ENCODE measurements around the gene CETP. TPM values are rescaled to one million over a fixed set of nuclear protein-coding genes. Genes with fewer than 3 reads are reported as not detected.

Gene CETP
- total RNA-seq, 2 donors from 2014 or later: not detected

GRCh38 chr16:57019746-57020145 is 58.0 kb downstream of the CETP start:
- peaks cover 14% of the 10 kb centered on the region for H3K36me3 ChIP-seq
- no peaks in the 10 kb centered on the region for H3K4me1 ChIP-seq (ENCODE audit: control insufficient read depth in 1 of 2, low read depth in 2 of 2)
- no peak overlapping the region for H3K4me3 ChIP-seq
- no peak overlapping the region for H3K27ac ChIP-seq
- ATAC-seq (ENCODE audit: insufficient number of reproducible peaks, low FRiP score, low read depth) (no peak), DNase-seq (ENCODE audit: low spot score) (no peak)
- no peaks in the 10 kb centered on the region for H3K9me3 ChIP-seq
- no peak for TF ChIP-seq CTCF (IDR thresholded peaks at IDR 0.05)
- H3K27me3 ChIP-seq (replicated peaks; ENCODE audit: insufficient read depth): no peaks in the 10 kb centered on the region

- TF ChIP-seq CTCF (IDR thresholded peaks at IDR 0.05): no peak
- peaks cover 18% of the 10 kb centered on the region for H3K36me3 ChIP-seq
- no peak for ATAC-seq (ENCODE audit: insufficient number of reproducible peaks, low FRiP score, low read depth)
- H3K27ac ChIP-seq: no peak overlapping the region
- H3K4me3 ChIP-seq: no peak overlapping the region
- DNase-seq (ENCODE audit: low spot score): no peak
- no peaks in the 10 kb centered on the region for H3K4me1 ChIP-seq (ENCODE audit: control insufficient read depth in 1 of 2, low read depth in 2 of 2)
- no peaks in the 10 kb centered on the region for H3K9me3 ChIP-seq
- H3K27me3 ChIP-seq (replicated peaks; ENCODE audit: insufficient read depth): no peaks in the 10 kb centered on the region
Observed at GRCh38 chr16:57020651-57021050, 58.9 kb downstream of the CETP start.

GRCh38 chr16:57021757-57022156 is 60.0 kb downstream of the CETP start:
- TF ChIP-seq CTCF (IDR thresholded peaks at IDR 0.05): no peak
- no peak for ATAC-seq (ENCODE audit: insufficient number of reproducible peaks, low FRiP score, low read depth)
- H3K27me3 ChIP-seq (replicated peaks; ENCODE audit: insufficient read depth): no peaks in the 10 kb centered on the region
- H3K4me1 ChIP-seq (ENCODE audit: control insufficient read depth in 1 of 2, low read depth in 2 of 2): no peaks in the 10 kb centered on the region
- H3K9me3 ChIP-seq: no peaks in the 10 kb centered on the region
- H3K4me3 ChIP-seq: no peak overlapping the region
- no peak for DNase-seq (ENCODE audit: low spot score)
- H3K27ac ChIP-seq: no peak overlapping the region
- H3K36me3 ChIP-seq: peaks cover 18% of the 10 kb centered on the region

GRCh38 chr16:57022445-57022844 is 60.7 kb downstream of the CETP start:
- Histone ChIP-seq H3K36me3 (peaks cover 18% of the 10 kb centered on the region), H3K4me3 (no peak overlapping the region), H3K9me3 (no peaks in the 10 kb centered on the region), H3K27me3 (replicated peaks; ENCODE audit: insufficient read depth) (no peaks in the 10 kb centered on the region), H3K4me1 (ENCODE audit: control insufficient read depth in 1 of 2, low read depth in 2 of 2) (no peaks in the 10 kb centered on the region), H3K27ac (no peak overlapping the region)
- ATAC-seq (ENCODE audit: insufficient number of reproducible peaks, low FRiP score, low read depth) (no peak), DNase-seq (ENCODE audit: low spot score) (no peak)
- TF ChIP-seq CTCF (IDR thresholded peaks at IDR 0.05): no peak

- no peaks in the 10 kb centered on the region for H3K27me3 ChIP-seq (replicated peaks; ENCODE audit: insufficient read depth)
- no peak for TF ChIP-seq CTCF (IDR thresholded peaks at IDR 0.05)
- peaks cover 18% of the 10 kb centered on the region for H3K36me3 ChIP-seq
- no peaks in the 10 kb centered on the region for H3K9me3 ChIP-seq
- H3K27ac ChIP-seq: no peak overlapping the region
- no peaks in the 10 kb centered on the region for H3K4me1 ChIP-seq (ENCODE audit: control insufficient read depth in 1 of 2, low read depth in 2 of 2)
- H3K4me3 ChIP-seq: no peak overlapping the region
- no peak for DNase-seq (ENCODE audit: low spot score)
- no peak for ATAC-seq (ENCODE audit: insufficient number of reproducible peaks, low FRiP score, low read depth)
Observed at GRCh38 chr16:57023541-57024249, 61.9 kb downstream of the CETP start.

Measured in thoracic aorta (tissue), 2 donors.